IMR-90 (cell line): Measurements from ENCODE around the gene NUDT3. TPM values are rescaled to one million over a fixed set of nuclear protein-coding genes. Genes with fewer than 3 reads are reported as not detected.

Experiments
- ATAC-seq: fragments of 200-7000 bp; cut with Tn5 transposase; 2 replicates; pipeline ENCODE4 v1.9.1; 2020; ENCODE audit warnings: low read depth, mild to moderate bottlenecking, moderate library complexity
- BruUV-seq: library from RNA; stranded (reverse); fragments of 400-500 nt; replicated peaks from 2 replicates; lab custom pipeline; 2021; lab: Mats Ljungman, UMichigan
- CTCF ChIA-PET: fragments of 300-600 bp; formaldehyde crosslinking; extraction: SDS; loops from one replicate; lab custom pipeline; 2021; ENCODE audit warnings: antibody characterized with exemption; lab: Yijun Ruan, JAX
- POLR2A ChIA-PET: fragments of 300-600 bp; sonication (Branson Sonifier 250); formaldehyde crosslinking; loops from one replicate; lab custom pipeline; 2022; ENCODE audit warnings: antibody characterized with exemption; ENCODE audit not compliant: unreplicated experiment; lab: Charles Lee
- DNase-seq: peaks from one replicate; pipeline ENCODE4 v3.0.0; 2013
- H2AFZ ChIP-seq: replicated peaks from 2 replicates; pipeline ENCODE3; 2013; ENCODE audit warnings: low read length, mild to moderate bottlenecking; ENCODE audit not compliant: poor library complexity
- H2AK5ac ChIP-seq: 2 replicates; pipeline ENCODE4 v1.6.1; 2013; ENCODE audit warnings: low read depth, low read length, inconsistent platforms
- H2AK9ac ChIP-seq: replicated peaks from 2 replicates; pipeline ENCODE3; 2013; ENCODE audit warnings: mild to moderate bottlenecking, low read depth, low read length, moderate library complexity; ENCODE audit not compliant: poor library complexity
- H2BK120ac ChIP-seq: 2 replicates; pipeline ENCODE4 v1.6.1; 2013; ENCODE audit warnings: low read depth, low read length, inconsistent platforms
- H2BK15ac ChIP-seq: 3 replicates; pipeline ENCODE4 v1.6.1; 2013; ENCODE audit warnings: low read depth, low read length, inconsistent platforms
- H2BK20ac ChIP-seq: 2 replicates; pipeline ENCODE4 v1.6.1; 2013; ENCODE audit warnings: low read depth, mild to moderate bottlenecking, inconsistent platforms, low read length, moderate library complexity
- H2BK5ac ChIP-seq: 2 replicates; pipeline ENCODE4 v1.6.1; 2013; ENCODE audit warnings: mild to moderate bottlenecking, low read depth, low read length, inconsistent platforms; ENCODE audit not compliant: poor library complexity, severe bottlenecking
- H3K14ac ChIP-seq: replicated peaks from 2 replicates; pipeline ENCODE4 v1.6.1; 2013; ENCODE audit warnings: low read depth, low read length, inconsistent platforms
- H3K18ac ChIP-seq: 2 replicates; pipeline ENCODE4 v1.6.1; 2013; ENCODE audit warnings: low read depth, low read length, control low read depth
- H3K23ac ChIP-seq: 2 replicates; pipeline ENCODE4 v1.6.1; 2013; ENCODE audit warnings: low read depth, low read length, inconsistent platforms
- H3K27ac ChIP-seq: 2 replicates; pipeline ENCODE4 v1.5.1; 2013; ENCODE audit warnings: mild to moderate bottlenecking, control low read depth, low read length; ENCODE audit not compliant: insufficient read depth
- H3K27me3 ChIP-seq: 2 replicates; pipeline ENCODE4 v1.6.1; 2013; ENCODE audit warnings: low read length; ENCODE audit not compliant: control insufficient read depth, insufficient read depth
- H3K36me3 ChIP-seq: 2 replicates; pipeline ENCODE4 v1.6.1; 2013; ENCODE audit warnings: low read length, mixed read lengths; ENCODE audit not compliant: control insufficient read depth, insufficient read depth
- H3K4ac ChIP-seq: 2 replicates; pipeline ENCODE4 v1.6.1; 2013; ENCODE audit warnings: low read depth, low read length, inconsistent platforms
- H3K4me1 ChIP-seq: 2 replicates; pipeline ENCODE4 v1.6.1; 2013; ENCODE audit warnings: low read length, mixed read lengths; ENCODE audit not compliant: control insufficient read depth, insufficient read depth
- H3K4me2 ChIP-seq: 2 replicates; pipeline ENCODE4 v1.6.1; 2013; ENCODE audit warnings: low read depth, mild to moderate bottlenecking, control low read depth, low read length, moderate library complexity
- H3K4me3 ChIP-seq: 2 replicates; pipeline ENCODE4 v1.5.1; 2013; ENCODE audit warnings: low read depth, mild to moderate bottlenecking, control low read depth, low read length, moderate library complexity; ENCODE audit not compliant: insufficient read depth
- H3K56ac ChIP-seq: 2 replicates; pipeline ENCODE4 v1.6.1; 2013; ENCODE audit warnings: low read length, inconsistent platforms; ENCODE audit not compliant: insufficient read depth; ENCODE audit errors: extremely low read depth
- H3K79me1 ChIP-seq, 2 experiments: 2 replicates each; pipeline ENCODE4 v1.6.1; 2013; ENCODE audit warnings: low read length in 2 of 2, inconsistent platforms in 1 of 2, low read depth in 1 of 2
- H3K9ac ChIP-seq: 2 replicates; pipeline ENCODE4 v1.6.1; 2013; ENCODE audit warnings: low read depth, low read length, control low read depth
- H3K9me1 ChIP-seq: 2 replicates; pipeline ENCODE4 v1.6.1; 2013; ENCODE audit warnings: low read length, inconsistent platforms; ENCODE audit not compliant: insufficient read depth
- H3K9me3 ChIP-seq: 2 replicates; pipeline ENCODE4 v1.6.1; 2013; ENCODE audit warnings: low read length; ENCODE audit not compliant: control insufficient read depth, insufficient read depth
- H4K20me1 ChIP-seq: 2 replicates; pipeline ENCODE4 v1.6.1; 2013; ENCODE audit warnings: low read length, inconsistent platforms; ENCODE audit not compliant: insufficient read depth
- H4K5ac ChIP-seq: 2 replicates; pipeline ENCODE4 v1.6.1; 2013; ENCODE audit warnings: mild to moderate bottlenecking, low read depth, low read length, control low read depth
- H4K8ac ChIP-seq, 2 experiments: 2 replicates each; pipeline ENCODE4 v1.6.1; 2013; ENCODE audit warnings: low read depth in 2 of 2, low read length in 2 of 2, control low read depth in 1 of 2, inconsistent platforms in 1 of 2
- H4K91ac ChIP-seq: 2 replicates; pipeline ENCODE4 v1.6.1; 2013; ENCODE audit warnings: low read depth, low read length, inconsistent platforms; ENCODE audit not compliant: insufficient read depth
- CEBPB ChIP-seq: IDR thresholded peaks from 2 replicates; pipeline ENCODE4 v1.6.1; 2012; ENCODE audit warnings: low read depth, low read length, improper control_type of control experiment
- RAD21 ChIP-seq: IDR thresholded peaks from 2 replicates; pipeline ENCODE4 v1.6.1; 2012; ENCODE audit warnings: low read length, improper control_type of control experiment
- RCOR1 ChIP-seq: IDR thresholded peaks from 2 replicates; pipeline ENCODE4 v1.6.1; 2012; ENCODE audit warnings: mild to moderate bottlenecking, low read length, improper control_type of control experiment; ENCODE audit not compliant: insufficient replicate concordance
- RFX5 ChIP-seq: IDR thresholded peaks from 2 replicates; pipeline ENCODE4 v1.8.0; 2012; ENCODE audit warnings: low read depth, mild to moderate bottlenecking, low read length, moderate library complexity
- WGBS, 2 experiments: methylation state at CpG; one replicate each; pipeline versions ENCODE4 v1.1.5 to v1.1.7; 2013; ENCODE audit warnings: missing lambda C conversion rate in 2 of 2; ENCODE audit not compliant: insufficient read length in 1 of 2; ENCODE audit errors: extremely low coverage in 2 of 2; 5-methylcytosine and 5-hydroxymethylcytosine counted together
- dilution Hi-C: fragments of 300-500 bp; cut with HindIII; formaldehyde crosslinking; loops from one replicate; pipeline ENCODE4 v1.14.3; 2018; ENCODE audit warnings: low sequenced_read_pairs; ENCODE audit not compliant: unreplicated experiment
- in situ Hi-C: fragments of 300-500 bp; cut with MboI; formaldehyde crosslinking; loops from 3 replicates; pipeline ENCODE4 v1.14.3; 2019; ENCODE audit warnings: low sequenced_read_pairs, inconsistent platforms, mixed read lengths
- intact Hi-C: fragments of 100-400 bp; cut with micrococcal nuclease; formaldehyde crosslinking; loops from 2 replicates; pipeline ENCODE4 v1.10.0; 2022
- polyA plus RNA-seq, 3 experiments: library from polyadenylated mRNA; depleted of rRNA; stranded (reverse); fragments of >200 nt; gene quantifications; 2 replicates each; pipeline ENCODE4 v1.2.3, GENCODE V29; 2012; ENCODE audit warnings: low replicate concordance in 1 of 3
- total RNA-seq: library from RNA; depleted of rRNA; stranded (reverse); fragments of >200 nt; gene quantifications from 2 replicates; pipeline ENCODE4 v1.2.3, GENCODE V29; 2012
- TF ChIP-seq, protein P1 (sequence below): conservative IDR thresholded peaks from 2 replicates; pipeline ENCODE4 v1.5.1; 2012; ENCODE audit warnings: mild to moderate bottlenecking, low read depth, low read length, improper control_type of control experiment
- TF ChIP-seq, protein P2 (sequence below): fragments of 150-350 bp; IDR thresholded peaks from 2 replicates; pipeline ENCODE4 v1.6.1; 2016; ENCODE audit warnings: low read depth, mild to moderate bottlenecking, low read length, moderate library complexity, borderline replicate concordance

The NUDT3 gene
- total and polyA plus RNA-seq, 2 of the 4 experiments (the other 2 are of a cell fraction) = 10.1 to 17.2 TPM

DNA sequence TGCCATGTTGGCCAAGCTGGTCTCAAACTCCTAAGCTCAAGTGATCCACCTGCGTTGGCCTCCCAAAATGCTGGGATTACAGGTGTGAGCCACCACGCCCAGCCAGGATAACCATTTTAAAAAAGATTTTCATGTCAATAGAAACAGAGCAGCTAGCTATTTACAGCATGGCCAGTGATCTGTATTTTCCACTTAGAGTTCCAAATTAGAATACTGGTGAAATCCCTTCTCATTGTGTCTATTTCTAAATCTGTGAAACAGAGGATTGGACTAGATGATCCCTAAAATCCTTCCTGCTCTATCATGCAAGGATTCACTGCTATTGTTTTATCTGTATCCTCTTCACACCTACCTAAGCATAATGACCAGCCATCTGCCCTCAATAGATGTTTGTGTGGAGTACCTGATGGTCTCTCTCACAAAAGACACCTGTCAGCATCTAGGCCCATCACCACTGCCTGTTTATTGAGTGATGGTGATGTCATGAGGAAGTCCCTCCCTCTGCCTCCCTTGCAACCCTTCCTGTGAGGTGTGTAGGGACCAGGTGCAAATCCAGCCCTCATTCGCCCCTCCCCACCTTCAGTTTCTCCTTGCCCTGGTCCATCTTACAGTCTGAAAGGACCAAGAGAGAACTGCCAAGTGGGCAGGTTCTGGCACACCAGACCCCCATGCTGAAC, 117.2 kb downstream of the NUDT3 start:
- ChIA-PET POLR2A (no interaction called here), CTCF (no interaction called here)
- Histone ChIP-seq H3K4ac (no peak overlapping the region), H3K4me3 (no peak overlapping the region), H2BK20ac (no peak overlapping the region), H3K27me3 (no peaks in the 10 kb centered on the region), H3K4me2 (no peak overlapping the region), H4K5ac (no peak overlapping the region), H3K79me1 (no peaks in the 10 kb centered on the region), H2AK9ac (no peak overlapping the region), H3K14ac (no peak overlapping the region), H2BK120ac (no peak overlapping the region), H2BK5ac (no peak overlapping the region), H2AK5ac (no peak overlapping the region), H3K18ac (no peak overlapping the region), H4K91ac (no peak overlapping the region), H3K9me1 (peaks cover 11% of the 10 kb centered on the region; the same call in 1 of the 2 replicates), H3K9me3 (no peaks in the 10 kb centered on the region), H3K56ac (no peak overlapping the region), H4K20me1 (no peaks in the 10 kb centered on the region; the same call in 1 of the 2 replicates), H3K23ac (no peak overlapping the region), H4K8ac (no peak overlapping the region), H3K27ac (no peak overlapping the region), H2AFZ (no peak overlapping the region), H3K36me3 (peaks cover 4% of the 10 kb centered on the region; the same call in 1 of the 2 replicates), H3K4me1 (0 out of 2 replicates have a peak, but pooled peaks cover 2% of the 10 kb centered on the region), H2BK15ac (no peak overlapping the region), H3K9ac (no peak overlapping the region)
- TF ChIP-seq, protein P1, sequence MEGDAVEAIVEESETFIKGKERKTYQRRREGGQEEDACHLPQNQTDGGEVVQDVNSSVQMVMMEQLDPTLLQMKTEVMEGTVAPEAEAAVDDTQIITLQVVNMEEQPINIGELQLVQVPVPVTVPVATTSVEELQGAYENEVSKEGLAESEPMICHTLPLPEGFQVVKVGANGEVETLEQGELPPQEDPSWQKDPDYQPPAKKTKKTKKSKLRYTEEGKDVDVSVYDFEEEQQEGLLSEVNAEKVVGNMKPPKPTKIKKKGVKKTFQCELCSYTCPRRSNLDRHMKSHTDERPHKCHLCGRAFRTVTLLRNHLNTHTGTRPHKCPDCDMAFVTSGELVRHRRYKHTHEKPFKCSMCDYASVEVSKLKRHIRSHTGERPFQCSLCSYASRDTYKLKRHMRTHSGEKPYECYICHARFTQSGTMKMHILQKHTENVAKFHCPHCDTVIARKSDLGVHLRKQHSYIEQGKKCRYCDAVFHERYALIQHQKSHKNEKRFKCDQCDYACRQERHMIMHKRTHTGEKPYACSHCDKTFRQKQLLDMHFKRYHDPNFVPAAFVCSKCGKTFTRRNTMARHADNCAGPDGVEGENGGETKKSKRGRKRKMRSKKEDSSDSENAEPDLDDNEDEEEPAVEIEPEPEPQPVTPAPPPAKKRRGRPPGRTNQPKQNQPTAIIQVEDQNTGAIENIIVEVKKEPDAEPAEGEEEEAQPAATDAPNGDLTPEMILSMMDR = no peak
- TF ChIP-seq CEBPB = no peak
- no peak for TF ChIP-seq RFX5
- TF ChIP-seq, protein P2, sequence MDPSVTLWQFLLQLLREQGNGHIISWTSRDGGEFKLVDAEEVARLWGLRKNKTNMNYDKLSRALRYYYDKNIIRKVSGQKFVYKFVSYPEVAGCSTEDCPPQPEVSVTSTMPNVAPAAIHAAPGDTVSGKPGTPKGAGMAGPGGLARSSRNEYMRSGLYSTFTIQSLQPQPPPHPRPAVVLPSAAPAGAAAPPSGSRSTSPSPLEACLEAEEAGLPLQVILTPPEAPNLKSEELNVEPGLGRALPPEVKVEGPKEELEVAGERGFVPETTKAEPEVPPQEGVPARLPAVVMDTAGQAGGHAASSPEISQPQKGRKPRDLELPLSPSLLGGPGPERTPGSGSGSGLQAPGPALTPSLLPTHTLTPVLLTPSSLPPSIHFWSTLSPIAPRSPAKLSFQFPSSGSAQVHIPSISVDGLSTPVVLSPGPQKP = no peak
- no peak for TF ChIP-seq RCOR1
- TF ChIP-seq RAD21 = no peak
- no peak for DNase-seq
- intact Hi-C loops = no loop called here
- no peak for ATAC-seq
- in situ Hi-C loops = no loop called here
- BruUV-seq = no TSS peak
- no CpG with 5 or more reads among the region's 3 CpGs for WGBS, 2 experiments
- dilution Hi-C loops = no loop called here
